ENCODE results near the gene PRPS1L1.

DNA sequence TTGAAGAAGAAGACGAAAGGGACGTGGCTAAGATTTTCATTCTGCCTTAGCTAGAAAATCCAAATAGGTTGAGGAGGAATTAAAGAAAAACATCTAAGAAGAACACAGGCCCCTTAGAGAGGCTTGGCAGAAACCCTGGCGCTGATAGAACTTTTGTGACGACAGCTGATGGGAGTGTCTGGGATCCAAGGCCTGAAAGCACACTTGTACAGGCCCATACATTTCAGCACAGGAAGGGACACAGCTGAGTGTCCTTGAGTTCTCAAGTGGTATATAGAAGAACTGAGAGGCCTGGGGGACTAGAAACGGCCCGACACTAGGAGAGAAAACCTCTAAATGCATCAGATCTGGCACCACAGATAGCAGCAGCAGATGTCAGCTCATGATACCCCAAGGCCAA, 39.5 kb downstream of the PRPS1L1 start:
- TF ChIP-seq, protein P1, sequence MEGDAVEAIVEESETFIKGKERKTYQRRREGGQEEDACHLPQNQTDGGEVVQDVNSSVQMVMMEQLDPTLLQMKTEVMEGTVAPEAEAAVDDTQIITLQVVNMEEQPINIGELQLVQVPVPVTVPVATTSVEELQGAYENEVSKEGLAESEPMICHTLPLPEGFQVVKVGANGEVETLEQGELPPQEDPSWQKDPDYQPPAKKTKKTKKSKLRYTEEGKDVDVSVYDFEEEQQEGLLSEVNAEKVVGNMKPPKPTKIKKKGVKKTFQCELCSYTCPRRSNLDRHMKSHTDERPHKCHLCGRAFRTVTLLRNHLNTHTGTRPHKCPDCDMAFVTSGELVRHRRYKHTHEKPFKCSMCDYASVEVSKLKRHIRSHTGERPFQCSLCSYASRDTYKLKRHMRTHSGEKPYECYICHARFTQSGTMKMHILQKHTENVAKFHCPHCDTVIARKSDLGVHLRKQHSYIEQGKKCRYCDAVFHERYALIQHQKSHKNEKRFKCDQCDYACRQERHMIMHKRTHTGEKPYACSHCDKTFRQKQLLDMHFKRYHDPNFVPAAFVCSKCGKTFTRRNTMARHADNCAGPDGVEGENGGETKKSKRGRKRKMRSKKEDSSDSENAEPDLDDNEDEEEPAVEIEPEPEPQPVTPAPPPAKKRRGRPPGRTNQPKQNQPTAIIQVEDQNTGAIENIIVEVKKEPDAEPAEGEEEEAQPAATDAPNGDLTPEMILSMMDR (IDR thresholded peaks at IDR 0.05; ENCODE audit: low read depth, low read length) = no peak
- no peak for TF ChIP-seq EZH2phosphoT487 (IDR thresholded peaks at IDR 0.05; ENCODE audit: low read depth)
